ENCODE data around the gene CHEK2. TPM values are rescaled to one million over a fixed set of nuclear protein-coding genes. Genes with fewer than 3 reads are reported as not detected.
A peak's percentile ranks its signal among the peaks of the same experiment; 100 is the strongest.

The CHEK2 gene
- total RNA-seq, 1 donor from 2014 or later: 6.3 TPM

GRCh38 chr22:28779833-28780232 lies 38.2 kb upstream of the CHEK2 start:
- H3K4me3 ChIP-seq (ENCODE audit: low read depth, low read length): no peak overlapping the region
- H3K36me3 ChIP-seq (ENCODE audit: control insufficient read depth, insufficient read depth, low read length): peaks cover 9% of the 10 kb centered on the region
- FAIRE-seq (no peak), DNase-seq (ENCODE audit: low read depth) (no peak)
- no peaks in the 10 kb centered on the region for H3K27me3 ChIP-seq (ENCODE audit: control insufficient read depth, insufficient read depth, low read length)
- TF ChIP-seq CTCF (IDR thresholded peaks at IDR 0.05; ENCODE audit: insufficient read depth, low read length, severe bottlenecking): no peak

GRCh38 chr22:28774378-28774777 lies 32.8 kb upstream of the CHEK2 start:
- FAIRE-seq (no peak), DNase-seq (ENCODE audit: low read depth) (no peak)
- TF ChIP-seq CTCF (IDR thresholded peaks at IDR 0.05; ENCODE audit: insufficient read depth, low read length, severe bottlenecking): no peak
- no peak overlapping the region for H3K4me3 ChIP-seq (ENCODE audit: low read depth, low read length)
- no peaks in the 10 kb centered on the region for H3K27me3 ChIP-seq (ENCODE audit: control insufficient read depth, insufficient read depth, low read length)
- H3K36me3 ChIP-seq (ENCODE audit: control insufficient read depth, insufficient read depth, low read length): peaks cover 2% of the 10 kb centered on the region

GRCh38 chr22:28773461-28773867 lies 31.8 kb upstream of the CHEK2 start:
- Histone ChIP-seq H3K4me3 (ENCODE audit: low read depth, low read length) (peak overlapping the region; percentile 82), H3K36me3 (ENCODE audit: control insufficient read depth, insufficient read depth, low read length) (peaks cover 2% of the 10 kb centered on the region), H3K27me3 (ENCODE audit: control insufficient read depth, insufficient read depth, low read length) (no peaks in the 10 kb centered on the region)
- no peak for TF ChIP-seq CTCF (IDR thresholded peaks at IDR 0.05; ENCODE audit: insufficient read depth, low read length, severe bottlenecking)
- DNase-seq (ENCODE audit: low read depth) (peak; percentile 47), FAIRE-seq (no peak)

GRCh38 chr22:28772633-28773460 lies 31.2 kb upstream of the CHEK2 start, which contains the start of gene CCDC117:
TSS of gene CCDC117 (plus strand) at chr22:28772695. CDS start at chr22:28772850, 155 bp downstream.
- no peak for FAIRE-seq
- H3K36me3 ChIP-seq (ENCODE audit: control insufficient read depth, insufficient read depth, low read length): peaks cover 2% of the 10 kb centered on the region
- no peaks in the 10 kb centered on the region for H3K27me3 ChIP-seq (ENCODE audit: control insufficient read depth, insufficient read depth, low read length)
- peak within 1 kb of the TSS; percentile 82 for H3K4me3 ChIP-seq (ENCODE audit: low read depth, low read length)
- peak; percentile 36 for TF ChIP-seq CTCF (IDR thresholded peaks at IDR 0.05; ENCODE audit: insufficient read depth, low read length, severe bottlenecking)
- DNase-seq (ENCODE audit: low read depth): peak; percentile 88

- FAIRE-seq: no peak
- Histone ChIP-seq H3K36me3 (ENCODE audit: control insufficient read depth, insufficient read depth, low read length) (peaks cover 2% of the 10 kb centered on the region), H3K4me3 (ENCODE audit: low read depth, low read length) (no peak overlapping the region), H3K27me3 (ENCODE audit: control insufficient read depth, insufficient read depth, low read length) (no peaks in the 10 kb centered on the region)
- DNase-seq (ENCODE audit: low read depth): peak; percentile 88
- no peak for TF ChIP-seq CTCF (IDR thresholded peaks at IDR 0.05; ENCODE audit: insufficient read depth, low read length, severe bottlenecking)
These were observed 29.7 kb upstream of the CHEK2 start for GRCh38 chr22:28771195-28771791.

Measured in bronchial epithelial cell (primary cell).